Stimulated activated CD4-positive, alpha-beta T cell treated with anti-CD3 and anti-CD28 coated beads, Interleukin-12 subunit alpha, Interleukin-12 subunit beta, amount 100 ng/mL, for 48 hours (primary cell): ENCODE results near the gene RGS6.
"Not testable (repeated sequence)": the region's sequence is repeated elsewhere in the genome, so short reads cannot be mapped to it uniquely, and the experiment has no call there.

Experiments used
- DNase-seq, 3 donors: peaks; one replicate each; pipeline ENCODE4 v3.0.0-alpha.2; 2020; ENCODE audit warnings: low read depth in 2 of 3, low spot score in 1 of 3

Gene RGS6

DNA sequence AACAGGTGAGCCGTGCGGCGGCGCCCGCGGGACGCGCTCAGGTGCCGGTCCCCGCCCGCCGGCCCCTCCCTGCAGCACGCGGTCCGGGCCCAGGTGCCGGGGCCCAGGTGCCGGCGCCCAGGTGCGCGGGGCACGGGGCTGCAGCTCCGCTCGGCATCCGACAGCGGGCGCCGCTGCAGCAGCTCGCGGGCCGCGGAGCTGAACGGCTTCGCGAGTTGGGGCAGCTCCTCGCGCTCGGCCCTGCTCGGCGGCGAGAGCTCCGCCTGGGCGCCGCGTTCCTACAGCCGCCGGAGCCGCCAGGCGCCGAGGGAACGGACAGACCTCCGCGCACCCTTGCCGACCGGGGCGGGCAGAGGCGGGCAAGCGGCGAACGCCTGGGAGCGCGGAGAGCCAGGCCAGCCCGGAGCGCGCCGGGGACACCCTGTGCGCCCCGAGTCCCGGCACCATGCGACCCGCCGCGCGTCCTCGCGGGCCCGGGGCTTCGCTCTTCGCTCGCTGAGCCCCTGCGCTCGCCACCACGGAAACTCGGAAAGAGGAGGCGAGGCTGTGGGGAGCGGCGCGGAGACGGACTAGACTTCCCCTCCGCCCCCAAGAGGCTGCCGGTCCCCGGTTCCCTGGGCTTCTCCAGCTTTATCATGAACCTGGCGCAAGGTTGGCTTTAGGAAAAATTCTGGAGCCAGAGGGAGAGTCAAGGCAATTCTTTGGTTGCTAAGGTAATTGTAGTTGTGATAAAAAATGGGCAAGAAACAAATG is at the start of gene RGS6:
Gene RGS6 (plus strand): TSS at position 201 of the 753 bp plus-strand sequence.
- DNase-seq: peak in 2 of 3 donors; percentile 2 to 4

DNA sequence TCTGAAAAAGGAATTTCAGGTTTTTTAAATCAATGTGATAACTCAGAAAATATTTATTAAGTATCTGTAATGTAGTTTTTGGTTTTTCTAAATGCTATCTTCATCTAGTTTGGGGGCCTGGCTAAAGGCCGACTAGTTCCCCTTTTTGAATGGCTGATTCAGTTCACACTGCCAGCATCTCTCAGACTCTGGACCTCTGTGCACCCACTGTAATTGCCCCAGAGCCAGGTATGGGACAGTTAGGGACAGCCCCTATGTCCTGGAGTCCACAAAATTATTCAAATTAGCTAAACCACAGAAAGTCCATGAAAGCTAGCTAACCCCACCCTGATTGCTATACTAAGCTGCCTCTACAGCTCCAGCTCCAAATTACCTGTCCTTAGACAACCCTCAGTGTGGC is 49.1 kb upstream of the RGS6 start:
- DNase-seq: no peak

DNA sequence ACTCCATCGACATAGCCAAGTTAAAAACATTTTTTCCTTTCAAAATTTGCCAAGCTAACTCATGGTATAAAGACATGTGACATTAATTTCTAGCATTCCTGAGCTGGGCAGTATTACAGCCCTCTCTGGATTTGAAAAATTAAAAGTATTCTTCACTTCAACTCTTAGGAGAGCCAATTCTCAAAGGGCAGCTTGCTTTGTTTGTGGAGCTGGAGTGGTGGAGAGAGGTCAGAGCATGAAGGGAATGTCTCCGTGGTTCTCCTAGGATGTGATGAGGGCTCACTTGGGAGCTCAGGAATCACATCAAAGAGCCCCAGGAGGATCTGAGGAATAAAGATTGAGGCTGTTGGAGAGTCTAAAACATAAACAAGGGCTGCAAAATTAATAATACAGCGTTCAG is 46.9 kb upstream of the RGS6 start:
- no peak for DNase-seq

DNA sequence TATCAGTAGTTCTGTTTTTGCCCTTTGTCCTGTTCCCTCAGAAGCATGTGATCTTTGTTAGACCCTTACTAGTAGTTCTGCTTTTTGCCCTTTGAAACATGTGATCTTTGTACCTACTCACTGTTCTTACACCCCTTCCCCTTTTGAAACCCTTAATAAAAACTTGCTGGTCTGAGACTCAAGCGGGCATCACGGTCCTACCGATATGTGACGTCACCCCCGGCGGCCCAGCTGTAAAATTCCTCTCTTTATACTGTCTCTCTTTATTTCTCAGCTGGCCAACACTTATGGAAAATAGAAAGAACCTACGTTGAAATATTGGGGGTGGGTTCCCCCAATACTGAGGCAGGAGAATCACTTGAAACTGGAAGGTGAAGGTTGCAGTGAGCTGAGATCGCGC is 44.4 kb upstream of the RGS6 start:
- not testable (repeated sequence) for DNase-seq

DNA sequence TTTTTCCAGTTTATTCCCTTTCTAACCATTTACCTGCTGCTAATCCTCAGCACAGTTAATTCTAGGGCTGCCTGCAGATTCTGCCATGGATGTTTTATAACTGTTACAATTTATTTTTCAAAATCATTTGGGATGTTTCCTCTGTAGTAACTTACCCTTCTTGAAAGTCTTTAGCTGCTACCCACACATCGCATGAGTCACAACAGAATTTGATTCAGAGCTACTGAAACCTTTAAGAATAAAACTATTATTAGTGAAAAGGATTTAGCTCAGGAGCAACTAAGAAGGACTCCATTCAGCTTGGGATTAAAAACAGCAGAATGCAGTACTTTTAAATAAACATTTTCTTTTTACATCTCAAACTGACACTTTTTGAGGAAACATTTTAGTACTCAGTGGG is 41.7 kb upstream of the RGS6 start:
- DNase-seq: no peak

DNA sequence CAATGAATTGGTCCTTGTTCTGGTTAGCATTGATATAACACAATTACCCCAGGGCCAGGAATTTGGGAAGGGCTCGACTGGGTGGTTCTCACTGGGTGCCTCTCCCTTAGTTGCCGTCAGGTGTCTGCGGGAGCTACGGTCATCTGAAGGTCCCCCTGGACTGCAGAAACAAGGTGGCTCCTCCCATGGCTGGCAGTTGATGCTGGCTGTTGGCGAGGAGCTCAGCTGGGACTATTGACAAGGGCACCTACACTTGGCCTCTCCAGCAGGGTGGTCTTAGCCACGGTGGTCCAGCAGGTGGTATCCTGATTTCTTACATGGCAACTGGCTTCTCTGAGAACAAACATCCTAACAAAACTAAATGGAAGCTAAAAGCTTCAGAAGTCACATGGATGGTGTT is 41.0 kb upstream of the RGS6 start:
- no peak for DNase-seq

DNA sequence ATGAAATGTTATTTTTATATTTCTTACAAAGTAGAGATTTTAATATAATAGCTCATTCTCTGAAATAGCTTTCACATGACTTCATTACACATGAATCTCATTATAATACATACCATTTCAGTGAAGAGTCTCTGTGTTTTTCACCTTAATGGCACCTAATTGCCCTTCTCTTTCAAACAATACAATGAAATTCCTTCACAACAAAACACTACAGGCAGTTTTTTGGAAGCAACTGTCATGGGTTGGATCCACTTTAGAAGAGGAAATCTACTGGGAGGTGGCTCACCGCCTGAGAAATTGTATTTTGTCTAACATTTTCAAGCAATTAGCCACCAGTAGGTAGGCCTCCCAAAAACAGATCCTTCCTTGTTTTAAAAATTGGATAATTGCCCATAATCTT is 40.3 kb upstream of the RGS6 start:
- no peak for DNase-seq

DNA sequence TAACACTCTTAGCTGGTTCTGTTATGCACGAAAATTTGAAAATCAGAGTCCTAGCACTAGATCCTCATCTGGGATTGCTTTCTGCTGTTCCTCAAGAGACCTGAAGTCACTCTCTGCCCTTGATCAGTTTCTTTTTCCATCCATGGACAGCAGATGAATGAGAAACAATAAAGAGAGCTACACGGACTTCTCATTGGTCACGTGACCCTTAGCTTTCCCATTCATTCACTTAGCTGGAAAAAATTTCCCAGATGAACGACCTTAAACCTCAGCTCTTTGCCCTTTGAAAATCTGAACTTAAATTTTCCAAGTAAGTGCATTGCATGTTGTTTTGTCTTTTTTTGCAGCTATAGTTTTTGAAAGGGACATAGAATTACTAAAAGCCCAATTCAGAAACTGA is 27.2 kb upstream of the RGS6 start:
- no peak for DNase-seq

DNA sequence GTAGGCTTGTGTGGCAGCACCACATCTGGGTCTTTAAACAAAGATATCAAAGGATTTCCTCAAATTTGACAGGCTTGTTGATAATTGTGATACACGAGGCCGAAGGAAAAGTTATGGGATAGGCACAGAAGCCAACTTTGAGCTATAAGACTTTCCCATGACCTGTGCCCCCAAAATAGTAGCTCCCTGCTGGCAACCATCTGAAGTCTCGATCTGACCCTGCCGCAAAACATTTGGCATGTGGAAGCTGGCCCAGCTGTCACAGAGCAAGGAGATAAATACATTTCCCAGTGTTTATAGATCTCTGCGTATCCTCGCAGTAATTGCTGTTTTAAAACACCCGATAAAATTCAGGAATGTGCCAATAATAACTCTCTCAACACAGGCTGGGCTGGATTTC is 26.4 kb upstream of the RGS6 start:
- no peak for DNase-seq

DNA sequence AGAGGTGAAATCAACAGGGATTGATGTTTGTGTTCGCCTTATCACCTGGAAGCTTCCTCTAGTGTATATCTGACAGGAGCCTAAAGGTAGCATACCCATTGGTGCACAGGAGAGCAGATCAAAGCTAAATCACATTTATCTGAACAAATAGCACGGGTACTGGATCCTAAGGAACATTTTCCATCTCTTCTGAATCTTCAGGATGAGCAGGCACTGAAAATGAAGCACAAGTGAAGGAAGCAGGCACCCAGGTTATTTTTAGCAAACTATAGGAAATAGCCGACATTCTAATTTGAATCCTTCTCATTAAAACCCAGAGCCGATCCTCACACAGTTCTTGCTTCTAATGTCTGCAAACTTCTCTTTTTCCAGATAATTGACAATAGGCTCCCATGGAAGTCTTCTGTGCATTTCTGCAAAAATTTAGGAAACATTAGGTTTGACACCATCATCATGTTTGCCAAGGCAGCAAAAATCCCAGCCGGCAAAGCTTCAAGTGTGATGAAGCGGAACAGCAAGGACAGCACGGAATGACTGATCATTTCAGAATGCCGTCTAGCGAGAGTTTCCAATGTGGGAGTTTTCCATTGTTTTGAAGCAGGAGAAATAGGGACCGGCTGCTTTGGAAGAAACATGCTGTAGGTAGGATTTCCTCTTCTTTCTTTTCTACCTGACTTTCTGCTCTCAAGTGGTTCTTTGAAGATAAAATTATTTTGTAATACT is 24.3 kb upstream of the RGS6 start:
- DNase-seq: no peak

DNA sequence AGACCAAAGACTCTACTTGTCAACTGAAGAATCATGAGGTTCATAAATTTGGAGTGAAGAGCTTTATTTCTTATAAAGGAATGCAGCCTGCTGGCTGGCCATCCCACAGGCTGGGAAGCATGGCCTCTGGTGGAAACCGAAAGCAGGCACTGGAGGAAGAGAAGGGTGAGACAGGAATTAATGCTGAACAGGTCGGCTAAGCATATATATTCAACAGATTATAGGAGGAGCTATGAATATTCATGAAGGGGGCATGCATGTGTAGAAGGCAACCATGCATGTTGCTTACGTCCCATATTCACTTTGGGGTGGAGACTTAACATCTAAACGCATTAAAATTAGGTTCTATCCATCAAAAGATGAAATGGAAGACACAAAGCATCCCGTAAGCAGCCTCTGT is 20.6 kb upstream of the RGS6 start:
- no peak for DNase-seq

DNA sequence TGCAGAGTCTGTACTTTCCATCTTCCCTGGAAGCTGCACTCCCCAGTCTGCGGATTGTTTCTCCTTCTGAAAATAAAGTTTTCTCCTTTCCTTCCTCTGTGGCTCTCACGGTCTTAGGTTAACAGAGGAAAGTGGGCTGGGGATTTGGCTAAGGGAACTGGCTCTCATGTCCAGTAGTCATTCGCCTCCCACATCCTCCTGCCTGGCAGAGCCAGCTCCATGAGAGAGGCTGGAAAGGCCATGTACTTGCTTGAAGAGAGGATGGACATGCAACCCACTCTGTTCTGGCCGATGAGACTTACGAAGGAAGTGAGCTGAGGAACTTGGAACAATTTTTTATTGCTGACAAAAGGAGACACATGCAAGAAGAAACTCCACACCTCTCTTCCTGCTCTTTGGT is 18.9 kb upstream of the RGS6 start:
- no peak for DNase-seq

DNA sequence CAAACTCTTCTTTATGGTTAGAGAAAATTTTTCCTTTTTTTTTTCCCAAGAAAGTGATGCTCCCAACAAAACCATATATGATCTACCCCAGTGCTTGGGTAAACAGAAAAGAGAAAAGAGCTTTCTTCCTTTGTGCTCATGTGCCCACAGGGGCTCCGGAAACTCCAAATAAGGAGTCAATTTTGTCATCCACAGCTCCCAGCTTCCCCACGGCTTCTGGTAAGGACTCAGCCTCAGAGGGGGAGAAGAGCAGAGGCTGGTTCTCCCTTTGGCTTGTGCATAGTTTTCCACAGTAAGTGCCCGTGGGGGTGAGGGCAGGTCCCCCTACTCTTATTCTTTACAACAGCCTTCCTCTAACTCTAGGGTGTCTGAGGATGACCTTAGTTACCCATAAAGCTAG is 13.3 kb upstream of the RGS6 start:
- DNase-seq: no peak

DNA sequence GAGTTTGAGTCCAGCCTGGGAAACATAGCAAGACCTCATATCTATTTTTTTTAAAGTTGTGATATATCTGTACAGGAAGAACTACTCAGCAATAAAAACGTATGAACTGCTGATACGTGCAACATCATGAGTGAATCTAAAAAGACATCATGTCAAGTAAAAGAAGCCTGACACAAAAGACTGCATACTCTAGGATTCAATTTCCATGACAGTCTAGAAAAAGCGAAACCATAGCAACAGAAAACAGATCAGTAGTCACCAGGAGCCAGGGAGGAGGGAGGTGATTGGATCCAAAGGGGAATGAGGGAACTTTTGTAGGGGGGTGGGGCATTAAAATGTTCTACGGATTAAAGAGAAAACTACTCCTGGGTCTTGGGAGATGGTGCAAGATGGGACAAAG is 8.7 kb upstream of the RGS6 start:
- DNase-seq: no peak

DNA sequence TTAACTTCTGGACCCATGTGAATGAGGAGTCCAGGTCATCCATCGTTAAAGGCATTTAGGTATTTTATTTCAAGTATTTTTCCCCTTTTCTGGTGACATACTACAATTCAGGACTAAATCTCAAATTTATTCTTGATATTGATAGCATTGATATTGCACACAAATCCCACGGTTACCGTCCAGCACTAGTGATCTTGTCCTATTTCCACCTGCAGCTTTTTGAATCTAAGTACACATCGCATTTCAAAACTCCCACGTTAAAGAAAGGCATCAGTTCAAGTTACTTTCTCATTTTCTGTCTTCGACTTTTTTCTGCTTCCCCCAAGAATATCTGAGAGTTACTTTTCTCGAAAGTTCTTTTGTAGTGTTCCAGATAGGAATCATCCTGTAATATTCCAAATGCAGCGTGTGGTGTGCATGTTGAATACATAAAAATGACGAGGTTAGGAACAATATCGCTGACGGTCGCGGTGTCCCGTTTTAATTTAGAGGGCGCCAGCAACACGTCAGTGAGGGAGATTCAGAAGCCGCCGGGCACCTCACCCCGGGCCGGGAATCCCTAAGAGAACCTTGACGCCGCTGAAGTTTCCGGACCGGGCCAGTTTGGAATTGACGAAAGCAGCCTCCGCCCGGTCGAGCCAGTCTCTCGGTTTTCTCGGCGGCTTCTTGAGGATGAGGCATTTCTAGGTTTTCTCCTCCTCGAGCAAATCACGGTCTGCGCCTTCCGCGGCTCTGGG is 569 bp upstream of the RGS6 start:
- DNase-seq: peak in 1 of 3 donors; percentile 3

DNA sequence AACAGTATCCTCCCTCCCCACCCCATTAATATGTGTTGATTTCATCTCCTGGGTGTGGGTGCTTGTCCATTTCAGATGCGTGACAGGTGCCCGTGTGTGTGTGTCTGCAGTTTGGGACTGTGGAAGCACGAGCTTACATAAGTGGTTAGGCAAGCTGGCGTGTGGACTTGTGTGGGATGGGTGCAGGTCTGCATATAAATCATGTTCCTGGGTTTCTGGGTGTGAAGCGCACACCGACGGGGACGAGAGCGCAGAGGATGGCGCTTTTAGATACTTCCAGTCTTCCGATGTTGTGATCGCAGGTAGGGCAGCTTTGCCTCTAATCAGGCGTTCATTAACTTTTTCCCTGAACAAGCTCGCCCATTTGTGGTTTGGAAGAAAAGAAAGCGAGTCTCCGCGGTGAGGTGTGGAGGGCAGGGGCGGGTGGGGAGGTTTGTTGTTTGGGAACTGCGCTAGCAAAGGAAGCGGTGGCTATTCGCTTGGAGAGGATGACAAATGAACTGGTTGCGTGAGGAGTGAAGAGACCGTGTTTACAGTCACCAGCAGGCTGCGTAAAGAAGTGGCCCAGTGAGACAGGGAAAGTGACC is 865 bp downstream of the RGS6 start:
- DNase-seq: peak in 2 of 3 donors; percentile 8

DNA sequence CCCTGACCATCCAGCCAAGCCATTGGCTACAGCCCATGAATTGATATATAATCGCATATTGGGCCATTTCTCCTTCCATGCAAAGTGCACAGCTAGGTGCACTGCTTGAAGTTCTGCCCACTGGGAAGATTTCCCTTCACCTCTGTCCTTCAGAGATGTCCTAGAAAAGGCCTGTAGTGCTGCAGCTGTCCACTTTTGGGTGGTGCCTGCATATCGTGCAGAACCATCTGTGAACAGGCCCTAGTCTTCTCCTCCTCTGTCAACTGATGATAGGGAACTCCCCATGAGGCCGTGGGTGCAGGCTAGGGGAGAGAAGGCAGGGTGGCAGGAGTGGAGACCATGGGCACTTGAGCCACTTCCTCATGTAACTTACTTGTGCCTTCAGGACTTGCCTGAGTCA is 6.0 kb downstream of the RGS6 start:
- DNase-seq: not testable (repeated sequence)

DNA sequence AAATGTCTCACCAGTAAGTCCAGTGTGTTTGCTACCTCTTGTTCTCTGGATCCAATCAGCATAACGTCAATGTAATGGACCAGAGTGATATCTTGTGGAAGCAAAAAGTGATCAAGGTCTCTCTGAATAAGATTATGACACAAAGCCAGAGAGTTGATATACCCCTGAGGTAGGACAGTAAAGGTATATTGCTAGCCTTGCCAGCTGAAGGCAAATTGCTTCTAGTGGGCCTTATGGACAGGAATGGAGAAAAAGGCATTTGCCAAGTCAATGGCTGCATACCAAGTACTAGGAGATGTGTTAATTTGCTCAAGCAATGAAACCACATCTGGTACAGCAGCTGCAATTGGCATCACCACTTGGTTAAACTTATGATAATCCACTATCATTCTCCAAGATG is 7.1 kb downstream of the RGS6 start:
- not testable (repeated sequence) for DNase-seq

DNA sequence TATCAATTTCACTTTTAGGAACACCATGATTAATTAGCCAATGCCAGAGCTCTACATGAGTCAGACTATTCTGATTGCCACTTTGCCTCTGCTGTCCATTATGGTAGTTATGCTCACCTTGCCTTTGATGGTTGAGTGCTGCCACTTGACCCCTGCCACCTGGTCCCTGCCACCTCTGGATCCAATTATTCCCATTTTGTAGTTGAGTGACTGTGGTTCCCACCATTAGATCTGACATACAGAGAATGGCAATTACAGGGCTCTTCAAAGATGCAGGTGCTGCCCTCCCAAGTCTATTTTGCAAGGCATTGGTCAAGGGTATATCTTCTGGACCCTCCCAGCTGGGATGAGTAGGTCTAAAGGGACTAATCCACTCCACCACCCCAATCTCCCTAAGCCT is 8.3 kb downstream of the RGS6 start:
- DNase-seq: not testable (repeated sequence)

DNA sequence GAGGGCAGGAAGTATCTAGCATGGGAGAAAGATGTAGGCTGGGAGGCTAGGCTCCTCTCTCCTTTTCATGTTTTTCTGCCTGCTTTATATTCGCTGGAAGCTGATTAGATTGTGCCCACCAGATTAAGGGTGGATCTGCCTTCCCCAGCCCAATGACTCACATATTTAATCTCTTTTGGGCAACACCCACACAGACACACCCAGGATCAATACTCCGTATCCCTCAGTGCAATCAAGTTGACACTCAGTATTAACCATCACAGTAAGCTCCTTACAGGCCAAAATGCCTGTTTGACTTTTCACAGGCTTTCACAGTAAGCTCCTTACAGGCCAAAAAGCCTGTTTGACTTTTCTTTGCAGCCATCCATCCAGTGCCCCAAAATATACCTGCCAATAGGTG is 9.4 kb downstream of the RGS6 start:
- not testable (repeated sequence) for DNase-seq

DNA sequence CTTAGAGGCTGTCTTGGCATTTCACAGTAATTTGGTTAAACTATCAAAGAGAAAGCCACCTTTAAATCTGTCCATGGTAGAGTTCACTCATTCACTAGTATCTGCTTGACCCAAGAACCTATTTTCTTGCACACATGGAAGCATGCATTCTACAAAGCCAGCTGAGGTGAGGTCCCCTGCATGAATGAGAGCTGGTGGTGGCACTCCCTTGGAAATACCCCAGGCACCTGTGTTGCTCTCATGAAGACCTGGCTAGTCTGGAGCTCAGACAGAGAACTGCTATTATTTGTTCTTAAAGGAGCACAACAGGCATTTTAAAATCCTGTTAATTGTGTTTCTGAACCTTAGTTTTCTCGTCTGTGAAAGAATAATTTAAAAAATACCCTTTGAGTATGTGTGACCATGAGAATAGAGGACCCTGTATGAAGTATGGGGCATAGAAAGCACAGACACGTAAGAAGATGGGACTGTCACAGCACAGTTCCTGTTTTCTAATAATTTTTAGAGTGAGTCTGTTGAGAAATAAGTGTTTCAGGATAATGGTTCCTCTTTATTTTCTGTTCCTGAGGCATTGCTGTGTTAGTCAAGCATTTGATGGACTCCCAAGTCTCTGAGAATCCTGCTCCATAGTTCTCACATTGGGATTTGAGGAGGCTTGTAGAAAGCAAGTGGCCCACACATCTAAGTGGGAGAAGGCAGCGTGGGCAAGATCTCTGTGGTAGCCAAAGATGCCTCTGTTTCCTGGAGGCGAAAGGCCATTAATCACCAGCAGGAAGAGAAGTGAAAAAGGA is 10.9 kb downstream of the RGS6 start:
- no peak for DNase-seq
